ENCODE data around the gene CHD6. TPM values are rescaled to one million over a fixed set of nuclear protein-coding genes. Genes with fewer than 3 reads are reported as not detected.

The CHD6 gene
- total and polyA plus RNA-seq, 2 experiments from 2014 or later = 41.0 to 158 TPM

DNA sequence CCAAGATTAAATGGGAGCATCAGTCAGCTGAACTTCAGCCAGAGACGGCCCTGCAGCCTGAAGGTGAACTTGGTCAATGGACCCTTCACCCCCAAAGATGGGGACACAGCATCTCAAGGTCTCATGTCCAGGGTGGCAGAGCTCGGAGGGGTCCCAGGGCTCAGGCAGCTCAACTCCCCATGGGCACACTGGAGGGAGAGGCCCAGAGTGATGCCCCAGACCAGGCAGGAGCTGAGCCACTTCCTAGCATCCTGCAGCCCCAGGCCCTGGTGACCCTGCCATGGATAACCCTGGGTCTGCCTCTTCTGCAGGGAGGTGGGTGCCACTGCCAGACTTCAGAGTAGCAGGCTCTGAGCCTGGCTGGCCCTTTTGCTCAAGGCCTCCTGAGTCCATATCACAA is 224.1 kb downstream of the CHD6 start:
- peaks cover 6% of the 10 kb centered on the region for H3K27me3 Mint-ChIP-seq (ENCODE audit: insufficient read depth, low read depth, poor library complexity)
- no peaks in the 10 kb centered on the region for H4K20me1 ChIP-seq (replicated peaks; ENCODE audit: insufficient read depth)
- H3K9me2 ChIP-seq (ENCODE audit: insufficient read depth) = no peaks in the 10 kb centered on the region
- no peaks in the 10 kb centered on the region for H3K9me3 Mint-ChIP-seq
- H3K27me3 ChIP-seq (ENCODE audit: insufficient read depth) = no peaks in the 10 kb centered on the region
- no peak for ATAC-seq
- H3F3A ChIP-seq (replicated peaks; ENCODE audit: low read depth) = no peaks in the 10 kb centered on the region
- DNase-seq (ENCODE audit: low spot score) = no peak
- no peak overlapping the region for H3K27ac ChIP-seq (ENCODE audit: low read depth)
- H3K4me1 ChIP-seq (ENCODE audit: insufficient read depth) = peaks cover 11% of the 10 kb centered on the region
- H3K36me3 ChIP-seq (ENCODE audit: insufficient read depth) = no peaks in the 10 kb centered on the region
- TF ChIP-seq EZH2 (IDR thresholded peaks at IDR 0.05; ENCODE audit: low read depth, unreplicated experiment) = no peak
- TF ChIP-seq, protein P1, sequence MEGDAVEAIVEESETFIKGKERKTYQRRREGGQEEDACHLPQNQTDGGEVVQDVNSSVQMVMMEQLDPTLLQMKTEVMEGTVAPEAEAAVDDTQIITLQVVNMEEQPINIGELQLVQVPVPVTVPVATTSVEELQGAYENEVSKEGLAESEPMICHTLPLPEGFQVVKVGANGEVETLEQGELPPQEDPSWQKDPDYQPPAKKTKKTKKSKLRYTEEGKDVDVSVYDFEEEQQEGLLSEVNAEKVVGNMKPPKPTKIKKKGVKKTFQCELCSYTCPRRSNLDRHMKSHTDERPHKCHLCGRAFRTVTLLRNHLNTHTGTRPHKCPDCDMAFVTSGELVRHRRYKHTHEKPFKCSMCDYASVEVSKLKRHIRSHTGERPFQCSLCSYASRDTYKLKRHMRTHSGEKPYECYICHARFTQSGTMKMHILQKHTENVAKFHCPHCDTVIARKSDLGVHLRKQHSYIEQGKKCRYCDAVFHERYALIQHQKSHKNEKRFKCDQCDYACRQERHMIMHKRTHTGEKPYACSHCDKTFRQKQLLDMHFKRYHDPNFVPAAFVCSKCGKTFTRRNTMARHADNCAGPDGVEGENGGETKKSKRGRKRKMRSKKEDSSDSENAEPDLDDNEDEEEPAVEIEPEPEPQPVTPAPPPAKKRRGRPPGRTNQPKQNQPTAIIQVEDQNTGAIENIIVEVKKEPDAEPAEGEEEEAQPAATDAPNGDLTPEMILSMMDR (conservative IDR thresholded peaks at IDR 0.05; ENCODE audit: low read depth in 2 of 2) = no peak
- no peaks in the 10 kb centered on the region for H3K79me2 ChIP-seq (replicated peaks; ENCODE audit: insufficient read depth)
- H3K4me3 ChIP-seq = no peak overlapping the region
- peaks cover 13% of the 10 kb centered on the region; the same call in 2 of the 3 replicates for H3K4me1 Mint-ChIP-seq
- H3K4me2 ChIP-seq = no peak overlapping the region
- no peak overlapping the region for H3K27ac Mint-ChIP-seq
- no peaks in the 10 kb centered on the region for H3K36me3 Mint-ChIP-seq (ENCODE audit: low read depth)
- H2AFZ ChIP-seq = no peak overlapping the region
- H3K4me3 Mint-ChIP-seq = no peak overlapping the region

DNA sequence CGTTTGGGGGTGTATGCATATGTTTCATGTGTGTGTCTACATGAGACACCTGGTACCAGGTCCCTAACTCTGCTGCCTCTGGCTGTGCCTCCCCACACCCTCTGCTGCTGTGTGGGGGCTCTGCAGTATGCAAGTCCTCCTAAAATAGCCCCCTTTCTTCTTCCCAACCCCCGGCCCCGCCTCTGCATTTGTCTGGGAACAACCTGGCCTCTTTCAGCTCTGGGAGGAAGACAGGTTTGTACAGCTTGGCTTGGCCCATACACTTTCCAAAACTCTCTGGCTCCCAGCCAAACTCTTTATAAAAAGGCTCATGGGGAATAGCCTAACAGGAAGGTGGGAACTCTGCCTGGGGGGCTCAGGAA is 224.5 kb downstream of the CHD6 start:
- Mint-ChIP-seq H3K4me3 (no peak overlapping the region), H3K36me3 (ENCODE audit: low read depth) (no peaks in the 10 kb centered on the region), H3K27ac (no peak overlapping the region), H3K9me3 (no peaks in the 10 kb centered on the region), H3K27me3 (ENCODE audit: insufficient read depth, low read depth, poor library complexity) (peaks cover 6% of the 10 kb centered on the region), H3K4me1 (peaks cover 13% of the 10 kb centered on the region; the same call in 2 of the 3 replicates)
- ATAC-seq = no peak
- H3K27ac ChIP-seq (ENCODE audit: low read depth) = no peak overlapping the region
- H3K4me2 ChIP-seq = no peak overlapping the region
- no peaks in the 10 kb centered on the region for H4K20me1 ChIP-seq (replicated peaks; ENCODE audit: insufficient read depth)
- no peak for DNase-seq (ENCODE audit: low spot score)
- H3K36me3 ChIP-seq (ENCODE audit: insufficient read depth) = no peaks in the 10 kb centered on the region
- no peak overlapping the region for H3K4me3 ChIP-seq
- H3K9me2 ChIP-seq (ENCODE audit: insufficient read depth) = no peaks in the 10 kb centered on the region
- TF ChIP-seq EZH2 (IDR thresholded peaks at IDR 0.05; ENCODE audit: low read depth, unreplicated experiment) (no peak), CREB1 (CRISPR knock-in tag; IDR thresholded peaks at IDR 0.05; ENCODE audit: low read depth) (no peak), POLR2AphosphoS5 (IDR thresholded peaks at IDR 0.05; ENCODE audit: low read depth) (no peak), STAT1 (IDR thresholded peaks at IDR 0.05; ENCODE audit: unreplicated experiment) (no peak), ZNF331 (CRISPR knock-in tag; IDR thresholded peaks at IDR 0.05; ENCODE audit: low read depth) (no peak), NANOG (IDR thresholded peaks at IDR 0.05; ENCODE audit: borderline replicate concordance) (no peak), JUNB (IDR thresholded peaks at IDR 0.05; ENCODE audit: unreplicated experiment) (no peak)
- TF ChIP-seq, protein P2, sequence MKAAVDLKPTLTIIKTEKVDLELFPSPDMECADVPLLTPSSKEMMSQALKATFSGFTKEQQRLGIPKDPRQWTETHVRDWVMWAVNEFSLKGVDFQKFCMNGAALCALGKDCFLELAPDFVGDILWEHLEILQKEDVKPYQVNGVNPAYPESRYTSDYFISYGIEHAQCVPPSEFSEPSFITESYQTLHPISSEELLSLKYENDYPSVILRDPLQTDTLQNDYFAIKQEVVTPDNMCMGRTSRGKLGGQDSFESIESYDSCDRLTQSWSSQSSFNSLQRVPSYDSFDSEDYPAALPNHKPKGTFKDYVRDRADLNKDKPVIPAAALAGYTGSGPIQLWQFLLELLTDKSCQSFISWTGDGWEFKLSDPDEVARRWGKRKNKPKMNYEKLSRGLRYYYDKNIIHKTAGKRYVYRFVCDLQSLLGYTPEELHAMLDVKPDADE (IDR thresholded peaks at IDR 0.05) = no peak
- TF ChIP-seq, protein P3, sequence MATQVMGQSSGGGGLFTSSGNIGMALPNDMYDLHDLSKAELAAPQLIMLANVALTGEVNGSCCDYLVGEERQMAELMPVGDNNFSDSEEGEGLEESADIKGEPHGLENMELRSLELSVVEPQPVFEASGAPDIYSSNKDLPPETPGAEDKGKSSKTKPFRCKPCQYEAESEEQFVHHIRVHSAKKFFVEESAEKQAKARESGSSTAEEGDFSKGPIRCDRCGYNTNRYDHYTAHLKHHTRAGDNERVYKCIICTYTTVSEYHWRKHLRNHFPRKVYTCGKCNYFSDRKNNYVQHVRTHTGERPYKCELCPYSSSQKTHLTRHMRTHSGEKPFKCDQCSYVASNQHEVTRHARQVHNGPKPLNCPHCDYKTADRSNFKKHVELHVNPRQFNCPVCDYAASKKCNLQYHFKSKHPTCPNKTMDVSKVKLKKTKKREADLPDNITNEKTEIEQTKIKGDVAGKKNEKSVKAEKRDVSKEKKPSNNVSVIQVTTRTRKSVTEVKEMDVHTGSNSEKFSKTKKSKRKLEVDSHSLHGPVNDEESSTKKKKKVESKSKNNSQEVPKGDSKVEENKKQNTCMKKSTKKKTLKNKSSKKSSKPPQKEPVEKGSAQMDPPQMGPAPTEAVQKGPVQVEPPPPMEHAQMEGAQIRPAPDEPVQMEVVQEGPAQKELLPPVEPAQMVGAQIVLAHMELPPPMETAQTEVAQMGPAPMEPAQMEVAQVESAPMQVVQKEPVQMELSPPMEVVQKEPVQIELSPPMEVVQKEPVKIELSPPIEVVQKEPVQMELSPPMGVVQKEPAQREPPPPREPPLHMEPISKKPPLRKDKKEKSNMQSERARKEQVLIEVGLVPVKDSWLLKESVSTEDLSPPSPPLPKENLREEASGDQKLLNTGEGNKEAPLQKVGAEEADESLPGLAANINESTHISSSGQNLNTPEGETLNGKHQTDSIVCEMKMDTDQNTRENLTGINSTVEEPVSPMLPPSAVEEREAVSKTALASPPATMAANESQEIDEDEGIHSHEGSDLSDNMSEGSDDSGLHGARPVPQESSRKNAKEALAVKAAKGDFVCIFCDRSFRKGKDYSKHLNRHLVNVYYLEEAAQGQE (IDR thresholded peaks at IDR 0.05; ENCODE audit: unreplicated experiment) = no peak
- H3F3A ChIP-seq (replicated peaks; ENCODE audit: low read depth) = no peaks in the 10 kb centered on the region
- H3K79me2 ChIP-seq (replicated peaks; ENCODE audit: insufficient read depth) = no peaks in the 10 kb centered on the region
- no peaks in the 10 kb centered on the region for H3K27me3 ChIP-seq (ENCODE audit: insufficient read depth)
- H3K4me1 ChIP-seq (ENCODE audit: insufficient read depth) = peaks cover 11% of the 10 kb centered on the region
- H2AFZ ChIP-seq = no peak overlapping the region
